ENCODE data around the gene IRS2.

Gene IRS2

GRCh38 chr13:109745702-109746101, 40.7 kb downstream of the IRS2 start:
- H3K27me3 ChIP-seq, result no peaks in the 10 kb centered on the region
- peaks cover 0 to 3% (median 0%) of the 10 kb centered on the region in 4 donors for H3K4me1 ChIP-seq
- no peaks in the 10 kb centered on the region for H3K36me3 ChIP-seq
- no peak overlapping the region for H3K4me3 ChIP-seq
- intact Hi-C loops (cut with DNase I; ENCODE audit: low total_unique reads), result no loop called here
- H3K9me3 ChIP-seq, result no peaks in the 10 kb centered on the region
- DNase-seq, result no peak
- TF ChIP-seq, protein P1, sequence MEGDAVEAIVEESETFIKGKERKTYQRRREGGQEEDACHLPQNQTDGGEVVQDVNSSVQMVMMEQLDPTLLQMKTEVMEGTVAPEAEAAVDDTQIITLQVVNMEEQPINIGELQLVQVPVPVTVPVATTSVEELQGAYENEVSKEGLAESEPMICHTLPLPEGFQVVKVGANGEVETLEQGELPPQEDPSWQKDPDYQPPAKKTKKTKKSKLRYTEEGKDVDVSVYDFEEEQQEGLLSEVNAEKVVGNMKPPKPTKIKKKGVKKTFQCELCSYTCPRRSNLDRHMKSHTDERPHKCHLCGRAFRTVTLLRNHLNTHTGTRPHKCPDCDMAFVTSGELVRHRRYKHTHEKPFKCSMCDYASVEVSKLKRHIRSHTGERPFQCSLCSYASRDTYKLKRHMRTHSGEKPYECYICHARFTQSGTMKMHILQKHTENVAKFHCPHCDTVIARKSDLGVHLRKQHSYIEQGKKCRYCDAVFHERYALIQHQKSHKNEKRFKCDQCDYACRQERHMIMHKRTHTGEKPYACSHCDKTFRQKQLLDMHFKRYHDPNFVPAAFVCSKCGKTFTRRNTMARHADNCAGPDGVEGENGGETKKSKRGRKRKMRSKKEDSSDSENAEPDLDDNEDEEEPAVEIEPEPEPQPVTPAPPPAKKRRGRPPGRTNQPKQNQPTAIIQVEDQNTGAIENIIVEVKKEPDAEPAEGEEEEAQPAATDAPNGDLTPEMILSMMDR (IDR thresholded peaks at IDR 0.05), result no peak
- no peak overlapping the region for H3K27ac ChIP-seq

DNA sequence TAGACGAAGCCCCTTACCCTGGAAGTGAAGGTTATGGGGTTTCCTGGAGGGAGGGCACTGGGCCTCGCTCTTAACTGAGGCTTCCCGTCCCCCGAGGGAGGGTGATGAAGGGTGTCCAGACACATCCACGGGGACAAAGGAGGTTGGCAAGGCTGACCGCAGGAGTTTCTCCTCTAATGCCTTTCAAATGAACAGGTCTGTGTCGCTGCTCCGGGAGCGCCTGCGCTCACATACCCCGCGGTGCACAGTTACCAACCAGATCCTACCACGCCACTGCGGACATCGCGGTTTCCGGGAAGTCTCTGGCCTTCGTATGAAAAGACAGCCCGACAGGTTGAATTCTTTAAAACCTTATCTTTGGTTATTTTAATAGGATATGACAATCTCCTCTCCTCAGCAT, 41.3 kb downstream of the IRS2 start:
- Histone ChIP-seq H3K27ac (no peak overlapping the region), H3K4me1 (peaks cover 0 to 3% (median 0%) of the 10 kb centered on the region in 4 donors), H3K36me3 (no peaks in the 10 kb centered on the region), H3K27me3 (no peaks in the 10 kb centered on the region), H3K9me3 (no peaks in the 10 kb centered on the region), H3K4me3 (no peak overlapping the region)
- DNase-seq, result no peak
- intact Hi-C loops (cut with DNase I; ENCODE audit: low total_unique reads), result no loop called here
- TF ChIP-seq, protein P1 (IDR thresholded peaks at IDR 0.05), result no peak

- Histone ChIP-seq H3K4me3 (no peak overlapping the region), H3K27ac (no peak overlapping the region), H3K4me1 (peaks cover 0 to 3% (median 0%) of the 10 kb centered on the region in 4 donors), H3K27me3 (no peaks in the 10 kb centered on the region), H3K9me3 (no peaks in the 10 kb centered on the region), H3K36me3 (no peaks in the 10 kb centered on the region)
- DNase-seq, result no peak
- TF ChIP-seq, protein P1 (IDR thresholded peaks at IDR 0.05), result no peak
- intact Hi-C loops (cut with DNase I; ENCODE audit: low total_unique reads), result no loop called here
Measured at GRCh38 chr13:109744512-109745051, 41.8 kb downstream of the IRS2 start.

GRCh38 chr13:109743706-109744453, 42.5 kb downstream of the IRS2 start:
- Histone ChIP-seq H3K4me3 (no peak overlapping the region), H3K4me1 (peaks cover 0 to 3% (median 0%) of the 10 kb centered on the region in 4 donors), H3K9me3 (no peaks in the 10 kb centered on the region), H3K36me3 (no peaks in the 10 kb centered on the region), H3K27ac (no peak overlapping the region), H3K27me3 (no peaks in the 10 kb centered on the region)
- no peak for DNase-seq
- intact Hi-C loops (cut with DNase I; ENCODE audit: low total_unique reads), result no loop called here
- TF ChIP-seq, protein P1 (IDR thresholded peaks at IDR 0.05), result no peak

DNA sequence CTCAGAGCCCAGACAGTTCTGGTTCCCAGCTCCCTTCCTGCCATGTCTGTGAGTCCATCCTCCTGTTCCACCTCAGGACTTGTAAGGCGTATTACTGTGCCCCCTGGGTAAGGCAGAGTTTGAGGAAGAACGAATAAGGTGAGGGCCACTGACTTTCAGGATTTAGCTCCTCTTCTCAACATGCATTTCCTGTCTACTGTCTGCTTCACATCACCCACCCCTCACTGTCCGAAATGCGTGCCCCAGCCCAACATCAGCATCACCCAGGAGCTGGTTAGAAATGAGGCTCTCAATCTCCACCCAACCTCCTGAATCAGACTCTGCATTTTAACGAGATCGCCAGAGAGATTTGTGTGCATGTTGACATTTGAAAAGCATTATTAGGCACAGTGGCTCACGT, 44.4 kb downstream of the IRS2 start:
- peaks cover 0 to 3% (median 0%) of the 10 kb centered on the region in 4 donors for H3K4me1 ChIP-seq
- H3K36me3 ChIP-seq, result no peaks in the 10 kb centered on the region
- TF ChIP-seq, protein P1 (IDR thresholded peaks at IDR 0.05), result no peak
- DNase-seq, result no peak
- no peak overlapping the region for H3K4me3 ChIP-seq
- H3K27me3 ChIP-seq, result no peaks in the 10 kb centered on the region
- intact Hi-C loops (cut with DNase I; ENCODE audit: low total_unique reads), result no loop called here
- no peak overlapping the region for H3K27ac ChIP-seq
- H3K9me3 ChIP-seq, result no peaks in the 10 kb centered on the region

Data from tibial artery (tissue), 4 donors.